Suprapubic skin (tissue), 4 donors: ENCODE measurements around the gene UNC5CL.

Experiments
- CTCF ChIP-seq, 2 donors: fragments of 200-600 bp in 1 of 2; fragments of 450-650 bp in 1 of 2; sonication (generic) in 1 of 2; IDR thresholded peaks; one replicate each; pipeline ENCODE4 v1.5.1; 2016 to 2019; ENCODE audit warnings: antibody characterized with exemption in 2 of 2, mild to moderate bottlenecking in 1 of 2, moderate library complexity in 1 of 2
- EP300 ChIP-seq: sonication (generic); formaldehyde crosslinking; IDR thresholded peaks from one replicate; pipeline ENCODE4 v1.6.1; 2017; ENCODE audit warnings: antibody characterized with exemption
- POLR2A ChIP-seq, 2 donors: fragments of 450-650 bp; IDR thresholded peaks; one replicate each; pipeline ENCODE4 v1.6.1; 2017; ENCODE audit warnings: antibody characterized with exemption in 2 of 2, mild to moderate bottlenecking in 2 of 2, moderate library complexity in 2 of 2
- POLR2AphosphoS5 ChIP-seq, 3 donors: sonication (generic); formaldehyde crosslinking; IDR thresholded peaks; one replicate each; pipeline ENCODE4 v1.6.1; 2017; ENCODE audit warnings: antibody characterized with exemption in 3 of 3

DNA sequence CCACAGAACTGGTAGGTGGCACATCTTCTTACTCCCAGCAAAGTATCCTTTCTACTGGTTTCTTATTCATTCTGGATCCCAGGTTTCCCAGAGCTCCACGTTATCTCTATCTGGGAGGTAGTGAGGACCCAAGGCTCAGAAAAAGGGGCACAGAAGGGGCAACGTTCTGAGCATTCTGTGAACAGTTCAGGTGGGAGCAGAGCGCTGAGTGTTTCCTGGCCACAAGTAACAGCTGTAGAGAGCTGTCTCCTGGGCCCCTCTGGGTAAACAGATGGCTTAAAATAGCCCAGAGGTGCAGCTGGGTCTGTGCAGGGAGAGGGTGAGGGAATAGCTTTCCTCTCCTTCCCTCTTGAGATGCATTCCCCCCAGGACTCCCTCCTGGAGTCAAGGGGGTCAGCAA lies 16.1 kb upstream of the UNC5CL start:
- TF ChIP-seq CTCF (IDR thresholded peaks at IDR 0.05), result no peak
- TF ChIP-seq POLR2A (IDR thresholded peaks at IDR 0.05), result no peak
- no peak for TF ChIP-seq EP300
- TF ChIP-seq POLR2AphosphoS5 (IDR thresholded peaks at IDR 0.05), result no peak
